Measurements from ENCODE around the gene SFRP5. TPM values are rescaled to one million over a fixed set of nuclear protein-coding genes. Genes with fewer than 3 reads are reported as not detected.

The SFRP5 gene
- total and polyA plus RNA-seq, 4 donors: 3.6 to 15.1 (median 6.5) TPM

DNA sequence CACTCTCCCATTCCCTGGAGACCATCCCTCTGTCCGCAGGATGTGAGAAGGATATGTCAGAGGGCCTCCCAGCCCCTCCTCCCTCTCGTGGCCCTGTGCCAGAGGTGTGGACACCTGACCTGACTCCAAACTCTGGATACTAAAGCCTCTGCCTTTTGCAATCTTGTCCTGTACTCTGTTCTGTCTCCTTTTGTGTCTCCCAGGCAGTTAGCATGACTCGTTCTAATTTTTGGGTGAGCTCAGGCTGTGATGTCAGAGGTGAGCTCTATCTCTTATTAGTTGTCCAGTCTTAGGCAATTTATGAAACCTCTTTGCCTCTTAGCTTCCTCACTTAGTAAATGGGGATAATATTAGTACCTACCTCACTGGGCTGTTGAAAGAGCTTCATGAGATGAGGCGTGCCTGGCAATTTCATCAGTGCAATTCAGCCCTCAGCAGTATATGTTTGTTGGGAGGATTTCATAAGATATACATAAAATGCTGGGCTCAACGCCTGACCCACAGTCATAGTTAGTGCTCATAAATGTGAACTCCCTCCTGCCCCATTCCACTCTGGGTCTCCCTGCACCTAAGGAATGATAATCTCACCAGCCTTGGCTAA, 47.4 kb downstream of the SFRP5 start (continued):
- TF ChIP-seq MAX (IDR thresholded peaks at IDR 0.05): no peak

- Histone ChIP-seq H3K4me3 (ENCODE audit: low read depth in 1 of 3, low read length in 3 of 3) (no peak overlapping the region), H3K9ac (ENCODE audit: low read depth in 1 of 2, low read length in 2 of 2) (no peak overlapping the region), H3K9me3 (ENCODE audit: control insufficient read depth in 4 of 4, low read length in 3 of 4) (no peaks in the 10 kb centered on the region), H3K27ac (ENCODE audit: low read depth in 1 of 2, low read length in 2 of 2) (no peak overlapping the region), H3K4me1 (ENCODE audit: control insufficient read depth in 4 of 4, insufficient read depth in 4 of 4, low read length in 3 of 4) (peaks cover 2 to 17% (median 9%) of the 10 kb centered on the region in 4 donors), H3K36me3 (ENCODE audit: control insufficient read depth in 4 of 4, insufficient read depth in 3 of 4, low read depth in 1 of 4, low read length in 3 of 4) (no peaks in the 10 kb centered on the region), H3K27me3 (ENCODE audit: control insufficient read depth in 4 of 4, insufficient read depth in 4 of 4, low read length in 3 of 4) (no peaks in the 10 kb centered on the region)
- WGBS: 91% methylated on average over 3 of the region's 3 CpGs
- no peak for TF ChIP-seq NR2F2 (IDR thresholded peaks at IDR 0.05)
- no peak for TF ChIP-seq GABPA (IDR thresholded peaks at IDR 0.05 in 1 of 2, conservative IDR thresholded peaks at IDR 0.05 in 1 of 2)
- no peak for TF ChIP-seq FOXA2 (IDR thresholded peaks at IDR 0.05)
- TF ChIP-seq EGR1 (IDR thresholded peaks at IDR 0.05; ENCODE audit: low read depth in 2 of 2): no peak
- TF ChIP-seq CTCF (IDR thresholded peaks at IDR 0.05; ENCODE audit: low read depth, low read length, missing input control): no peak
- no peak for TF ChIP-seq REST (IDR thresholded peaks at IDR 0.05)
- no peak for DNase-seq (ENCODE audit: low spot score)
Measured at GRCh38 chr10:97723001-97723400, 48.8 kb downstream of the SFRP5 start.

GRCh38 chr10:97721871-97722780, 49.7 kb downstream of the SFRP5 start:
- Histone ChIP-seq H3K9me3 (ENCODE audit: control insufficient read depth in 4 of 4, low read length in 3 of 4) (no peaks in the 10 kb centered on the region), H3K27ac (ENCODE audit: low read depth in 1 of 2, low read length in 2 of 2) (no peak overlapping the region), H3K4me3 (ENCODE audit: low read depth in 1 of 3, low read length in 3 of 3) (no peak overlapping the region), H3K4me1 (ENCODE audit: control insufficient read depth in 4 of 4, insufficient read depth in 4 of 4, low read length in 3 of 4) (peaks cover 2 to 17% (median 9%) of the 10 kb centered on the region in 4 donors), H3K36me3 (ENCODE audit: control insufficient read depth in 4 of 4, insufficient read depth in 3 of 4, low read depth in 1 of 4, low read length in 3 of 4) (no peaks in the 10 kb centered on the region), H3K9ac (ENCODE audit: low read depth in 1 of 2, low read length in 2 of 2) (no peak overlapping the region), H3K27me3 (ENCODE audit: control insufficient read depth in 4 of 4, insufficient read depth in 4 of 4, low read length in 3 of 4) (no peaks in the 10 kb centered on the region)
- DNase-seq (ENCODE audit: low spot score): no peak
- 73% methylated on average over 12 of the region's 12 CpGs for WGBS
- TF ChIP-seq RXRA (IDR thresholded peaks at IDR 0.05) (no peak), CTCF (IDR thresholded peaks at IDR 0.05; ENCODE audit: low read depth, low read length, missing input control) (no peak), JUND (IDR thresholded peaks at IDR 0.05) (no peak), NR2F2 (IDR thresholded peaks at IDR 0.05) (no peak), FOXA1 (IDR thresholded peaks at IDR 0.05) (no peak), SP1 (IDR thresholded peaks at IDR 0.05) (no peak), EGR1 (IDR thresholded peaks at IDR 0.05; ENCODE audit: low read depth in 2 of 2) (no peak), MAX (IDR thresholded peaks at IDR 0.05) (no peak), GABPA (IDR thresholded peaks at IDR 0.05 in 1 of 2, conservative IDR thresholded peaks at IDR 0.05 in 1 of 2) (no peak), HNF4A (conservative IDR thresholded peaks at IDR 0.05) (no peak), ZBTB33 (IDR thresholded peaks at IDR 0.05) (no peak), YY1 (IDR thresholded peaks at IDR 0.05) (no peak), FOXA2 (IDR thresholded peaks at IDR 0.05) (no peak), RAD21 (IDR thresholded peaks at IDR 0.05) (no peak)
- TF ChIP-seq, protein P1, sequence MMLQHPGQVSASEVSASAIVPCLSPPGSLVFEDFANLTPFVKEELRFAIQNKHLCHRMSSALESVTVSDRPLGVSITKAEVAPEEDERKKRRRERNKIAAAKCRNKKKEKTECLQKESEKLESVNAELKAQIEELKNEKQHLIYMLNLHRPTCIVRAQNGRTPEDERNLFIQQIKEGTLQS (IDR thresholded peaks at IDR 0.05): no peak
